Transverse colon (tissue), 4 donors: ENCODE measurements around the gene MSTO1. TPM values are rescaled to one million over a fixed set of nuclear protein-coding genes. Genes with fewer than 3 reads are reported as not detected.
"Not testable (repeated sequence)": the region's sequence is repeated elsewhere in the genome, so short reads cannot be mapped to it uniquely, and the experiment has no call there.

Experiments used
- DNase-seq: peaks from one replicate; pipeline ENCODE4 v3.0.0-alpha.2; 2019
- H3K27ac ChIP-seq, 4 donors: fragments of 200-600 bp; sonication (generic); 2 replicates each; pipeline ENCODE4 v1.5.1; 2016 to 2018; ENCODE audit warnings: inconsistent platforms in 4 of 4
- H3K27me3 ChIP-seq: fragments of 200-600 bp; sonication (generic); 2 replicates; pipeline ENCODE4 v1.5.1; 2017; ENCODE audit warnings: inconsistent platforms
- H3K36me3 ChIP-seq, 4 donors: fragments of 200-600 bp; sonication (generic); 2 replicates each; pipeline ENCODE4 v1.5.1; 2017 to 2019; ENCODE audit warnings: inconsistent platforms in 4 of 4
- H3K4me1 ChIP-seq, 4 donors: fragments of 200-600 bp; sonication (generic); 2 replicates each; pipeline ENCODE4 v1.5.1; 2017 to 2020; ENCODE audit warnings: inconsistent platforms in 4 of 4
- H3K4me3 ChIP-seq, 4 donors: fragments of 200-600 bp; sonication (generic); 1 replicate in 1 of 4; 2 replicates in 3 of 4; pipeline versions ENCODE4 v1.5.1 to v1.6.1; 2017 to 2019; ENCODE audit warnings: inconsistent platforms in 4 of 4
- H3K9me3 ChIP-seq, 2 donors: fragments of 200-600 bp; sonication (generic); 2 replicates each; pipeline ENCODE4 v1.5.1; 2017 to 2019; ENCODE audit warnings: inconsistent platforms in 2 of 2
- CTCF ChIP-seq, 5 experiments: fragments of 200-600 bp in 3 of 5; fragments of 450-650 bp in 2 of 5; sonication (generic) in 3 of 5; IDR thresholded peaks; 1 replicate in 2 of 5; 2 replicates in 3 of 5; pipeline ENCODE4 v1.5.1; 2016 to 2017; ENCODE audit warnings: antibody characterized with exemption in 5 of 5, inconsistent platforms in 3 of 5, mild to moderate bottlenecking in 2 of 5, moderate library complexity in 1 of 5
- EP300 ChIP-seq: sonication (generic); formaldehyde crosslinking; IDR thresholded peaks from one replicate; pipeline ENCODE4 v1.6.1; 2017; ENCODE audit warnings: antibody characterized with exemption, low read depth
- POLR2A ChIP-seq: fragments of 450-650 bp; IDR thresholded peaks from one replicate; pipeline ENCODE4 v1.6.1; 2016; ENCODE audit warnings: antibody characterized with exemption, mild to moderate bottlenecking, moderate library complexity
- POLR2AphosphoS5 ChIP-seq, 3 donors: sonication (generic); formaldehyde crosslinking; IDR thresholded peaks; one replicate each; pipeline ENCODE4 v1.6.1; 2016; ENCODE audit warnings: antibody characterized with exemption in 3 of 3
- WGBS, 2 donors: methylation state at CpG; one replicate each; pipeline ENCODE4 v1.1.5; 2018; ENCODE audit warnings: low coverage in 1 of 2; 5-methylcytosine and 5-hydroxymethylcytosine counted together
- in situ Hi-C, 4 donors: fragments of 200-750 bp; cut with MboI; loops; one replicate each; pipeline versions ENCODE4 v1.15.0 to v1.15.1; 2017; ENCODE audit warnings: low sequenced_read_pairs in 3 of 4, low pct_ligation_motif_present in 1 of 4, low pct_unique_long_range_greater_than_20kb in 1 of 4
- intact Hi-C: fragments of 100-400 bp; cut with DNase I; formaldehyde crosslinking; loops from one replicate; pipeline ENCODE4 v1.15.1; 2023; ENCODE audit warnings: low total_unique reads
- total RNA-seq, 4 donors: library from RNA; depleted of rRNA; stranded (reverse); fragments of >200 nt; gene quantifications; one replicate each; pipeline ENCODE4 v1.1.0, GENCODE V29; 2016

The MSTO1 gene
- total RNA-seq, 4 donors from 2014 or later = 6.0 to 17.0 (median 12.9) TPM; not detected in 1

- no peak for DNase-seq
- in situ Hi-C loops = no loop called here
Measured at GRCh38 chr1:155623357-155623756, 13.3 kb downstream of the MSTO1 start.

GRCh38 chr1:155626428-155626827, 16.4 kb downstream of the MSTO1 start:
- intact Hi-C loops, H3K27me3 ChIP-seq, DNase-seq, H3K4me3 ChIP-seq, H3K4me1 ChIP-seq, in situ Hi-C loops, H3K9me3 ChIP-seq, H3K36me3 ChIP-seq, H3K27ac ChIP-seq: not testable (repeated sequence)
- WGBS, 2 donors = 46 to 90% methylated on average over 3 to 6 of the region's 7 CpGs

More at GRCh38 chr1:155623357-155623756, 13.3 kb downstream of the MSTO1 start:
- no peak overlapping the region for H3K4me3 ChIP-seq
- H3K27me3 ChIP-seq = no peaks in the 10 kb centered on the region
- no peaks in the 10 kb centered on the region for H3K36me3 ChIP-seq
- intact Hi-C loops = no loop called here
- no peak overlapping the region for H3K27ac ChIP-seq
- 82% methylated on average over 1 of the region's 1 CpG; no CpG with 5 or more reads in 1 of the 2 donors for WGBS, 2 donors
- TF ChIP-seq POLR2A (no peak), CTCF (IDR thresholded peaks at IDR 0.05) (no peak), POLR2AphosphoS5 (IDR thresholded peaks at IDR 0.05) (no peak), EP300 (no peak)
- no peaks in the 10 kb centered on the region for H3K4me1 ChIP-seq
- H3K9me3 ChIP-seq = no peaks in the 10 kb centered on the region

- DNase-seq = no peak
- no peak overlapping the region for H3K27ac ChIP-seq
- H3K4me1 ChIP-seq = peaks cover 0 to 4% (median 0%) of the 10 kb centered on the region in 4 donors
- H3K36me3 ChIP-seq = no peaks in the 10 kb centered on the region
- in situ Hi-C loops = no loop called here
- WGBS, 2 donors = 83% methylated on average over 11 of the region's 11 CpGs; no CpG with 5 or more reads in 1 of the 2 donors
- H3K9me3 ChIP-seq = no peaks in the 10 kb centered on the region
- TF ChIP-seq POLR2AphosphoS5 (IDR thresholded peaks at IDR 0.05) (no peak), POLR2A (no peak), CTCF (IDR thresholded peaks at IDR 0.05) (no peak)
- no peak overlapping the region for H3K4me3 ChIP-seq
- intact Hi-C loops = no loop called here
- H3K27me3 ChIP-seq = no peaks in the 10 kb centered on the region
Measured at GRCh38 chr1:155636397-155637153, 26.6 kb downstream of the MSTO1 start.

GRCh38 chr1:155640367-155640766, 30.3 kb downstream of the MSTO1 start:
- no peak overlapping the region for H3K4me3 ChIP-seq
- in situ Hi-C loops (no loop called here), intact Hi-C loops (no loop called here)
- TF ChIP-seq EP300 (no peak), POLR2A (no peak), CTCF (IDR thresholded peaks at IDR 0.05) (no peak), POLR2AphosphoS5 (IDR thresholded peaks at IDR 0.05) (no peak)
- no peak for DNase-seq
- H3K36me3 ChIP-seq = no peaks in the 10 kb centered on the region
- no peak overlapping the region for H3K27ac ChIP-seq
- H3K9me3 ChIP-seq = peaks cover 6 to 10% of the 10 kb centered on the region in 2 donors
- peaks cover 0 to 12% (median 0%) of the 10 kb centered on the region in 4 donors for H3K4me1 ChIP-seq
- H3K27me3 ChIP-seq = no peaks in the 10 kb centered on the region

- in situ Hi-C loops, H3K27me3 ChIP-seq, DNase-seq, intact Hi-C loops, H3K4me1 ChIP-seq, H3K4me3 ChIP-seq, H3K27ac ChIP-seq, H3K36me3 ChIP-seq: not testable (repeated sequence)
- 76 to 83% methylated on average over 11 of the region's 11 CpGs for WGBS, 2 donors
- H3K9me3 ChIP-seq = peaks cover 6 to 10% of the 10 kb centered on the region in 2 donors
Measured at GRCh38 chr1:155642559-155643180, 32.7 kb downstream of the MSTO1 start.
